SK-N-SH (cell line): ENCODE data around the gene FHOD3.

Experiments
- EP300 ChIP-seq, 2 experiments: IDR thresholded peaks; 2 replicates each; pipeline versions ENCODE4 v1.4.0 to v1.6.1; 2012; ENCODE audit warnings: borderline replicate concordance in 1 of 2, low read depth in 1 of 2, low read length in 1 of 2
- FOXM1 ChIP-seq: IDR thresholded peaks from 2 replicates; pipeline ENCODE4 v1.4.0; 2012; ENCODE audit warnings: low read depth, mild to moderate bottlenecking
- MXI1 ChIP-seq: IDR thresholded peaks from 2 replicates; pipeline ENCODE4 v1.6.1; 2012; ENCODE audit warnings: mild to moderate bottlenecking, low read depth, low read length, improper control_type of control experiment
- NRF1 ChIP-seq: IDR thresholded peaks from 2 replicates; pipeline ENCODE4 v1.6.1; 2012; ENCODE audit warnings: low read depth, mild to moderate bottlenecking, low read length
- POLR2AphosphoS5 ChIP-seq: IDR thresholded peaks from 2 replicates; pipeline ENCODE4 v1.6.1; 2012; ENCODE audit warnings: low read depth, low read length
- RAD21 ChIP-seq: IDR thresholded peaks from 2 replicates; pipeline ENCODE4 v1.6.1; 2012; ENCODE audit warnings: mild to moderate bottlenecking, low read length
- RCOR1 ChIP-seq: fragments of 150-350 bp; IDR thresholded peaks from 2 replicates; pipeline ENCODE4 v1.6.1; 2017; ENCODE audit warnings: antibody characterized with exemption, low read length
- RXRA ChIP-seq: IDR thresholded peaks from 2 replicates; pipeline ENCODE4 v1.4.0; 2012; ENCODE audit warnings: low read depth, mild to moderate bottlenecking, borderline replicate concordance
- SIN3A ChIP-seq: IDR thresholded peaks from 2 replicates; pipeline ENCODE4 v1.6.1; 2012; ENCODE audit warnings: low read depth, mild to moderate bottlenecking, low read length, moderate library complexity, borderline replicate concordance
- YY1 ChIP-seq: IDR thresholded peaks from 2 replicates; pipeline ENCODE4 v1.4.0; 2012; ENCODE audit warnings: low read depth, mild to moderate bottlenecking
- TF ChIP-seq, protein P1 (sequence below): fragments of 200-600 bp; sonication (generic); IDR thresholded peaks from 2 replicates; pipeline ENCODE4 v1.6.1; 2017; ENCODE audit warnings: antibody characterized with exemption, mild to moderate bottlenecking, moderate library complexity
- TF ChIP-seq, protein P2 (sequence below): fragments of 150-350 bp; IDR thresholded peaks from 2 replicates; pipeline ENCODE4 v1.6.1; 2017; ENCODE audit warnings: antibody characterized with exemption, low read length, low read depth, borderline replicate concordance
- TF ChIP-seq, protein P3 (sequence below): IDR thresholded peaks from 2 replicates; pipeline ENCODE4 v1.4.0; 2012; ENCODE audit warnings: low read depth, borderline replicate concordance
- TF ChIP-seq, protein P4 (sequence below): IDR thresholded peaks from 2 replicates; pipeline ENCODE4 v1.4.0; 2012; ENCODE audit warnings: low read depth

DNA sequence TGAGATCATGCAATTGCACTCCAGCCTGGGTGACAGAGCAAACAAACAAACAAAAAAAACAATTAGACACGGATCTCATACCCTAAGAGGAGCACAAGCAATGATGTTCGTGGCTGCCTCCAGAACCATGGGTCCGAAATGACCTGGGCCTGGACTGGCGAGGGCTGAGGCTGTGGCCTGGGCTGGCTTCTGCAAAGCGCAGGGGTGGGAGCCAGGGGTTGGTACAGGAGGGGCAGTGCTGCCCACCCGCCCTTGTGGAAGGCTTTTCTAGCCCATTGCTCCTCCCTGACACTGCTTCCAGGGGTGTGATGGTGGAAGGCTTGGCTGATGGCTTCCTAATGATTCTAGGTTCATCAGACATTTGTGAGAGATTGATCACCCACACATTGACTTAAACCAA, 167.8 kb downstream of the FHOD3 start:
- TF ChIP-seq, protein P1, sequence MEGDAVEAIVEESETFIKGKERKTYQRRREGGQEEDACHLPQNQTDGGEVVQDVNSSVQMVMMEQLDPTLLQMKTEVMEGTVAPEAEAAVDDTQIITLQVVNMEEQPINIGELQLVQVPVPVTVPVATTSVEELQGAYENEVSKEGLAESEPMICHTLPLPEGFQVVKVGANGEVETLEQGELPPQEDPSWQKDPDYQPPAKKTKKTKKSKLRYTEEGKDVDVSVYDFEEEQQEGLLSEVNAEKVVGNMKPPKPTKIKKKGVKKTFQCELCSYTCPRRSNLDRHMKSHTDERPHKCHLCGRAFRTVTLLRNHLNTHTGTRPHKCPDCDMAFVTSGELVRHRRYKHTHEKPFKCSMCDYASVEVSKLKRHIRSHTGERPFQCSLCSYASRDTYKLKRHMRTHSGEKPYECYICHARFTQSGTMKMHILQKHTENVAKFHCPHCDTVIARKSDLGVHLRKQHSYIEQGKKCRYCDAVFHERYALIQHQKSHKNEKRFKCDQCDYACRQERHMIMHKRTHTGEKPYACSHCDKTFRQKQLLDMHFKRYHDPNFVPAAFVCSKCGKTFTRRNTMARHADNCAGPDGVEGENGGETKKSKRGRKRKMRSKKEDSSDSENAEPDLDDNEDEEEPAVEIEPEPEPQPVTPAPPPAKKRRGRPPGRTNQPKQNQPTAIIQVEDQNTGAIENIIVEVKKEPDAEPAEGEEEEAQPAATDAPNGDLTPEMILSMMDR = no peak
- TF ChIP-seq POLR2AphosphoS5 = no peak
- no peak for TF ChIP-seq NRF1
- TF ChIP-seq, protein P2, sequence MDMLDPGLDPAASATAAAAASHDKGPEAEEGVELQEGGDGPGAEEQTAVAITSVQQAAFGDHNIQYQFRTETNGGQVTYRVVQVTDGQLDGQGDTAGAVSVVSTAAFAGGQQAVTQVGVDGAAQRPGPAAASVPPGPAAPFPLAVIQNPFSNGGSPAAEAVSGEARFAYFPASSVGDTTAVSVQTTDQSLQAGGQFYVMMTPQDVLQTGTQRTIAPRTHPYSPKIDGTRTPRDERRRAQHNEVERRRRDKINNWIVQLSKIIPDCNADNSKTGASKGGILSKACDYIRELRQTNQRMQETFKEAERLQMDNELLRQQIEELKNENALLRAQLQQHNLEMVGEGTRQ = no peak
- TF ChIP-seq YY1 = no peak
- TF ChIP-seq MXI1 = no peak
- TF ChIP-seq SIN3A = no peak
- TF ChIP-seq RAD21 = no peak
- no peak for TF ChIP-seq EP300 (IDR thresholded peaks at IDR 0.05; ENCODE audit: borderline replicate concordance in 1 of 2, low read depth in 1 of 2, low read length in 1 of 2)
- TF ChIP-seq, protein P3, sequence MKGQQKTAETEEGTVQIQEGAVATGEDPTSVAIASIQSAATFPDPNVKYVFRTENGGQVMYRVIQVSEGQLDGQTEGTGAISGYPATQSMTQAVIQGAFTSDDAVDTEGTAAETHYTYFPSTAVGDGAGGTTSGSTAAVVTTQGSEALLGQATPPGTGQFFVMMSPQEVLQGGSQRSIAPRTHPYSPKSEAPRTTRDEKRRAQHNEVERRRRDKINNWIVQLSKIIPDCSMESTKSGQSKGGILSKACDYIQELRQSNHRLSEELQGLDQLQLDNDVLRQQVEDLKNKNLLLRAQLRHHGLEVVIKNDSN = no peak
- TF ChIP-seq, protein P4, sequence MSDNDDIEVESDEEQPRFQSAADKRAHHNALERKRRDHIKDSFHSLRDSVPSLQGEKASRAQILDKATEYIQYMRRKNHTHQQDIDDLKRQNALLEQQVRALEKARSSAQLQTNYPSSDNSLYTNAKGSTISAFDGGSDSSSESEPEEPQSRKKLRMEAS = no peak
- TF ChIP-seq FOXM1 = no peak
- no peak for TF ChIP-seq RCOR1
- TF ChIP-seq RXRA = no peak
